Mammary epithelial cell (primary cell): Measurements from ENCODE around the gene TMEM269.

Source experiments
- CTCF ChIP-seq, 2 donors: IDR thresholded peaks in 1 of 2; conservative IDR thresholded peaks in 1 of 2; 2 replicates each; pipeline ENCODE4 v1.5.1; 2011 to 2012; ENCODE audit warnings: inconsistent platforms in 2 of 2, low read length in 2 of 2, mild to moderate bottlenecking in 2 of 2, control low read depth in 1 of 2, low read depth in 1 of 2; ENCODE audit not compliant: insufficient read depth in 1 of 2; ENCODE audit errors: extremely low read depth in 1 of 2
- EZH2 ChIP-seq: IDR thresholded peaks from 2 replicates; pipeline ENCODE4 v1.6.1; 2012; ENCODE audit warnings: low read length, inconsistent platforms, borderline replicate concordance

- TF ChIP-seq CTCF (conservative IDR thresholded peaks at IDR 0.05 in 1 of 2, IDR thresholded peaks at IDR 0.05 in 1 of 2; ENCODE audit: extremely low read depth in 1 of 2, insufficient read depth in 1 of 2, low read depth in 1 of 2, low read length in 2 of 2) (peak; percentile 17 to 57), EZH2 (no peak)
These were observed 61.7 kb downstream of the TMEM269 start, which contains the start of gene ZNF691 for GRCh38 chr1:42846257-42847110.
